Sigmoid colon (tissue), 4 donors: ENCODE results near the gene POLN.

Experiments
- EP300 ChIP-seq, 4 donors: sonication (generic); formaldehyde crosslinking; IDR thresholded peaks; one replicate each; pipeline ENCODE4 v1.6.1; 2017; ENCODE audit warnings: antibody characterized with exemption in 4 of 4
- POLR2A ChIP-seq, 2 donors: fragments of 450-650 bp; IDR thresholded peaks; one replicate each; pipeline ENCODE4 v1.6.1; 2016; ENCODE audit warnings: antibody characterized with exemption in 2 of 2, mild to moderate bottlenecking in 2 of 2, moderate library complexity in 2 of 2
- POLR2AphosphoS5 ChIP-seq, 4 donors: sonication (generic); formaldehyde crosslinking; IDR thresholded peaks; one replicate each; pipeline ENCODE4 v1.6.1; 2017; ENCODE audit warnings: antibody characterized with exemption in 4 of 4
- TF ChIP-seq, protein P1 (sequence below), 4 experiments: fragments of 450-650 bp in 3 of 4; fragments of 200-600 bp in 1 of 4; IDR thresholded peaks; one replicate each; pipeline ENCODE4 v1.5.1; 2016 to 2019; ENCODE audit warnings: antibody characterized with exemption in 4 of 4, mild to moderate bottlenecking in 3 of 4, moderate library complexity in 2 of 4

DNA sequence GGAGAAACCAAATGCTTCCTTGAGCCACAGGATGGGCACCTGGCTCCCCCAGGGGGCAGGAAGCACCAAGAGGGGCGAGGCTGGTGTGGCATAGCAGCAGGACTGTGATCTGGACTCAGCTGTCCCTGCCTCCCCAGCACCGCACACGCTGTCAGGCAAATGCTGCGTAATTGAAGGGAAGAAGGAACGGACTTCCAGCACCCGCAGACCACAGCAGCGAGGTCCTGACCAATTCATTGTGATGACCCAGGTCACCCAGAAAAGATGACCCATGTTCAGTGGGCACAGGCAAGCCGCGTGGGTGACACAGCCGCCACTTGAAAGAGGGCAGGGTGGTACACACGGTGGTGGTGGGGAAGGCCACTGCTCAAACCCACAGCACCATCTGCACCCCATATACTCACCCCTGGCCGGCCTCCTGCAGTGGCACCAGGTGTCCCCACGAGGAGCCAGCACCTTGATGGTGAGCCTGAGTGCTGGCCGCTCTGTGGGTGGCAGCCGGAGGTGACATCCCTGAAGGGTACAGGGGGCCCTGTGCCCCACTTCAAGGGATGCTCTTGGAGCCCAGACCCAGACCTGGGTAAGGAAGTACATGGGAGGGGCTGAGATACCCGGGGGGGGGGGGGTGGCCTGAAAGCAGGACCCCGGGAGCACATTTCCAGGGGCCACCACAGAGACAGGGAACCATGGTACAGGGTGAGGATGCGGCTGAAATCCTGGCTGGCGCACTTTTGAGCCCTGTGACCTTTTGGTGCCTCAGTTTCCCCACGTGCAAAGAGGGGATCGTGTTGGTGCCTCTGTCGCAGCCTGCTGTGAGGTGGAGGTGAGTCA is 171.3 kb downstream of the POLN start:
- TF ChIP-seq, protein P1, sequence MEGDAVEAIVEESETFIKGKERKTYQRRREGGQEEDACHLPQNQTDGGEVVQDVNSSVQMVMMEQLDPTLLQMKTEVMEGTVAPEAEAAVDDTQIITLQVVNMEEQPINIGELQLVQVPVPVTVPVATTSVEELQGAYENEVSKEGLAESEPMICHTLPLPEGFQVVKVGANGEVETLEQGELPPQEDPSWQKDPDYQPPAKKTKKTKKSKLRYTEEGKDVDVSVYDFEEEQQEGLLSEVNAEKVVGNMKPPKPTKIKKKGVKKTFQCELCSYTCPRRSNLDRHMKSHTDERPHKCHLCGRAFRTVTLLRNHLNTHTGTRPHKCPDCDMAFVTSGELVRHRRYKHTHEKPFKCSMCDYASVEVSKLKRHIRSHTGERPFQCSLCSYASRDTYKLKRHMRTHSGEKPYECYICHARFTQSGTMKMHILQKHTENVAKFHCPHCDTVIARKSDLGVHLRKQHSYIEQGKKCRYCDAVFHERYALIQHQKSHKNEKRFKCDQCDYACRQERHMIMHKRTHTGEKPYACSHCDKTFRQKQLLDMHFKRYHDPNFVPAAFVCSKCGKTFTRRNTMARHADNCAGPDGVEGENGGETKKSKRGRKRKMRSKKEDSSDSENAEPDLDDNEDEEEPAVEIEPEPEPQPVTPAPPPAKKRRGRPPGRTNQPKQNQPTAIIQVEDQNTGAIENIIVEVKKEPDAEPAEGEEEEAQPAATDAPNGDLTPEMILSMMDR (IDR thresholded peaks at IDR 0.05) = no peak
- TF ChIP-seq POLR2A (IDR thresholded peaks at IDR 0.05) (no peak), POLR2AphosphoS5 (IDR thresholded peaks at IDR 0.05) (no peak), EP300 (IDR thresholded peaks at IDR 0.05) (no peak)
